A549 (cell line): ENCODE data around the gene KREMEN1.

Experiments
- EP300 ChIP-seq, 2 experiments: fragments of >200 bp; sonication (Bioruptor Twin); formaldehyde crosslinking; IDR thresholded peaks; 2 replicates in 1 of 2; 3 replicates in 1 of 2; pipeline ENCODE4 v1.6.1; 2016 to 2017
- KDM1A ChIP-seq: fragments of 200-600 bp; sonication (generic); IDR thresholded peaks from 2 replicates; pipeline ENCODE4 v1.6.1; 2016; ENCODE audit warnings: low read depth, mild to moderate bottlenecking
- MYC ChIP-seq: IDR thresholded peaks from 2 replicates; pipeline ENCODE4 v1.6.1; 2012; ENCODE audit warnings: mild to moderate bottlenecking, inconsistent platforms, low read length, improper control_type of control experiment, borderline replicate concordance
- RAD21 ChIP-seq, 2 experiments: fragments of >200 bp in 1 of 2; sonication (Bioruptor Twin) in 1 of 2; formaldehyde crosslinking in 1 of 2; IDR thresholded peaks in 1 of 2; conservative IDR thresholded peaks in 1 of 2; 2 replicates in 1 of 2; 3 replicates in 1 of 2; pipeline ENCODE4 v1.6.1; 2012 to 2018; ENCODE audit warnings: inconsistent platforms in 1 of 2
- ZNF302 ChIP-seq: fragments of 250-450 bp; sonication (Bioruptor Pico); IDR thresholded peaks from 2 replicates; pipeline ENCODE4 v1.9.0; 2021; ENCODE audit warnings: inconsistent platforms, mild to moderate bottlenecking, moderate library complexity

GRCh38 chr22:29145321-29146072, 72.7 kb downstream of the KREMEN1 start:
- no peak for TF ChIP-seq RAD21 (conservative IDR thresholded peaks at IDR 0.05 in 1 of 2, IDR thresholded peaks at IDR 0.05 in 1 of 2)
- no peak for TF ChIP-seq EP300 (IDR thresholded peaks at IDR 0.05)
- no peak for TF ChIP-seq MYC
- no peak for TF ChIP-seq KDM1A
- no peak for TF ChIP-seq ZNF302 (CRISPR knock-in tag)
